GM21529 (cell line): ENCODE results near the gene CPA5.

Experiments used
- ATAC-seq: cut with Tn5 transposase; IDR thresholded peaks from one replicate; pipeline ENCODE4 v1.9.1; 2021; ENCODE audit not compliant: unreplicated experiment

The CPA5 gene

DNA sequence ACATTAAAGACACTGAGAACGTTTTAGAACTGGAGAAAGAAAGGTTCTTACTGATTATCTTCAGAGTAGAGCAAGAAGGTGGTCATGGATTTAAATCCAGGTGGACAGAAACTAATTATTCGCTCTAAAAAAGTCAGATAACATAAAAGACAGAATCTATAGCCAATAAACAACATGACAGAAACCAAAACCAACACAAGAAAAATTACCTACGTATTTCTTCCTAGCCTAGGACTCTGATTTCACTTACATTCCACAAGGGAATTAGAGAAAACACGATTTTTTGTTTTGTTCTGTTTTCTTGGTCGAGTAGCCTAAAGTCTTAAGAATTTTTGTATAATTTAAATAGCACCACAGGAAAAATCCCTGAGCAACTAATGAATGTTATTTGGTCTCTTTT, 50.8 kb downstream of the CPA5 start:
- no peak for ATAC-seq

DNA sequence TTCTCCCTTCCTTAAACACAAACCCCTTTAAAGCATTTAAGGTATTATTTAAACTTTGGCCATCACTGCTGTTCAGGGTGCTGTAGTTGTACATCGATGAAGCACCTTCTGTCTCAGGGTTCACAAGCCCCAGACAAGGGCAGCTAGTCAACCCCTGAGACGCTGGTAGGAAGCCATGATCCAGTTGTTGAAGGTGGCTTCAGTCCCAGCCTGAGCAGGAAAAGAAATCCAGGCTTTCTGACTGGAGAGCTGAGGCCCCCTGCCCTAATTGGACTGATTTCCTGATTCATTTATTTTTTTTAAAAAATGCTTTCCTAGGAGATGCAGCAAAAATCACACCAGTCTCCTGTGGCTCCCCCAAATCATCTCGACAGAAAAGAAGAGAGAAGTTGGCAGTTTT, 51.5 kb downstream of the CPA5 start:
- ATAC-seq = no peak

DNA sequence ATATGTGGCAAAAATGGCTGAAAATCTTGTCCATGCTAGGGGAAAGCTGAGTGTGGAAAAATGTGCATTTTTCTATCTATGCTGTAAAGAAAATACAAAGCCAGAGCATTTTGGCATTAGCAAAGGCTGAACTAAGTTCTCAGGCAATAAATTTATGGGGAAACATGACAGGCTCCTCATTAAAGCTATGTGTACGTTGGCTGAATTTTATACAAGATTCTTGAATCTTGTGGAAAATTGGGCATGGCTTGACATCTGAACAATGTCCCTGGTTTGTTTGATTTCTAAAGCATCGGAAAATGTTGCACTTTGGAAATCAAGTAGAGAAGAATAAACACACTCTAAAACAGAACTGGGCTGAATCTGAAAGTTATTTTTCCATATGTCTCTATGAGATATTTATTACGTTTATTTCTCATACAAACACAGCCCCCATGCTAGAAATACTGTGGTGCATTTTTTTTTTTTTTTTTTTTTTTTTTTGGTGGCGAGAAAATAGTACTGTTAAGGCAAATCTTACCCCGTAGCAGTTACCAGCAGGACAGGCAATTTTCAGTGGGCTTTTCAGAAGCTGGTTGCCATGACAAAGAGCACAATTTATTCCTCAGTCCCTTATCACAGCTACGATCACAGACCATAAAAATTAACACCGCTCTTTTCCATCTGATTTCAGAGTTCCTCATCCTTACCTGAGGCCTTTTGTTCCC, 52.6 kb downstream of the CPA5 start:
- ATAC-seq = no peak

DNA sequence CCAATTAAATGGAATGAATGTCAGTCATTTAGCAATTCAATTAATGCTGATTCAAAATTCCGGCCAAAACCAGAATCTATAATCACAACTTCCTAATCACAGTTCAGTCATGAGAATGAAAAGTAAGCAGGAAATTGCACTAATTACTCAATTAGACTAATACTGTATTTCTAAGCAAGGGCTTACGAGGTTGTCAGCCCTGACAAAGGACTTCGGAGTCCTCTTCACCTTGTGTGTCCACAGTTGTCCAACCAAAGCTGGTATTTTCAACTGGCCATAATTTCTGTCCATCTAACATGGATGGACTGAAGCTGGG, 53.1 kb downstream of the CPA5 start:
- no peak for ATAC-seq

DNA sequence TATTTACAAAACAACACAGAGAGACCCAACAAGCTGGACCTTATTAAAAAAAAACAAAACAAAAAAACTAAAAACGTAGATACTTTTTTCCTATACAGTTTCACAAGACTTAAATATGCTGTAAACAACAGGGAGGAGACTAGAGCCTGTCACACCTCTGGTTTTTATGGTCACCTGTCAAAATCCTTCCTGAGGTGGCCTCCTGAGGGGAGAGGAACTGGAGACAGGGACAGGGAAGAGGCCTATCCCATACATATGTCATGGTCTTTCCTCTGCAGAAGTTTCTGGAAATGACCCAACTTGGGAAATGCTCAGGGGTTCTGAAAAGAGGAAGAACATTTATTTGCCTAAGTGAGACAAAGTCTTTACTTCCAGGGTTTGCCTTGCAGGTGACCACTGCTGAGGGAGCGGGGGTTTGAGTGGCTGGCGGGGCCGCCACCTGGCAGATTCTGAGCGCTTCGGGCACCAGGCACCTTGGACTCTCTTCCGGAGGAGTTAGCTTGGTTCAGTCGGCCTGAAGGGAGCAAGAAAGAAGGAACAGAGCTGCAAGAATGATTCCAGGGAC, 54.0 kb downstream of the CPA5 start:
- ATAC-seq = no peak

DNA sequence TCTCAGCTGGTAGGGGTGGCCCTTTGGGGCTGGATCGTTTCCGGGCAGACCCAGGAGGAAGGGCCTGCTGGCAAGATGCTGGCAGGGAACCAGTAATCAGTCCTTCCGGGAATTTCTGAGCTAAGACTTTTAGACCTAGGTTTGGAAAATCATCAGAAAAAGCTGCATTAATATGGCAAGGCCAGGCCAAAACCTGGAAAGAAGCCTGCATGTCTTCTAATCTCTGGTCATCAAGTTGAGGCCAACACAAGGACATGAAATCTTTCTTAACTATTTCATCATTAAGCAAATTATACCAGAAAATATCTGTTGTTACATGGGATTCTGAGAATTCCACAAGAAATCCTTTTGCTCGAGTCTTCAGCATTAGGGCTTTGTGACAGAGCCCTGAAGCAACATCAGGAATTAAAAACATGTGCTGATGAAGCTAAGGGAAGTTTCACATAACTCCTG, 55.5 kb downstream of the CPA5 start:
- no peak for ATAC-seq

DNA sequence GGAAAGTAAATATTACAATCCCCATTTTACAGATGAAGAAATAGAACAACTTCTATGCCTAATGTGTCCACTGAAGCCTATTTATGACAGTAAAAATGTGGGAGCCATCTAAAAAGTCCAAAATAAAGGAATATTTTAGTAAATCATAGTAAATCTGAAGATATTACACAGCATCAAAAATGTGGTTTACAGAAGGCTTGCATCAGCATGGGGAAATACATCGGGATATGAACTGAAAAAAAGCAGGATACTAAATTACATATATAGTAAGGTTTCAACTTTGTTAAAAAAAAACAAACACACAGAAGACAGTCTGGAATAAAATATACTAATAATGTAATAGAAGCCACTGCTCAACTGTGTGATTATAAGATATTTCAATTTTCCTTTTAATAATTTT, 56.5 kb downstream of the CPA5 start:
- ATAC-seq = no peak

DNA sequence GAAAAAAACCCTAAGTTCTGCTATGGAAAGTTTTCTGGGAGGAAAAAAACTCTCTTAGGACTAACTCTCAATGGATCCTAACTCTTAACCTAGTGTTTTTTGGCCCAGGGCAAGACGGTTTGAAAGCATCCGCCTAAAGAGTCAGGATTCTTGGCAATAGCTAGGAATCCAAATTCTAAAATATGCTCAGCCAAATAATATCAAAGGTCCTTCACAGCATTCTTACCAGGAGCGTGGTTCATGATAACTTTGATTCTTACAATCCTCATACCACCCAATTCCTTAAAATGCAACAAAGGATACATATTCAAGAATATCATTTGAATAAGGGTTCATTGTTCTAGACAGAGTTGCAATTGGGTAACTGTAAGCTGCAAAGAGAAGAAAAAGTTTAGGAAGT, 57.0 kb downstream of the CPA5 start:
- ATAC-seq = no peak

DNA sequence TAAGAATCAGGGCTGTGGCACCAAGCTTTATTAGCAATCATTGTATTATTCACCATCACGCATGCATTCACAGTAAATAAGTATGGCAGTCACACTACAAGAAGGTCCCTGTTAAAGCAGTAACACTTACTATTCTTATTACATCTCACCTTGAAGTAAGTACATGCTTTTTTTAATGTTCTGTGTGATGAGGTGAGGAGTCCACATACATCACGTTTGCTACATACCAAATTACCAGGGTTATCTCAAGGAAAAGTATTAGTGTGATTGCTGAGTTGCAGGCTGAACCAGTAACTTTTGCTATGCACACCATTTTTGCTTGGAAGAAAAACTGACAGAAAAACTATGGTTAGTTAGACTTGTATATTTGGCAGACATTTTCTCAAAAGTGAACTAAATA, 60.4 kb downstream of the CPA5 start:
- ATAC-seq = no peak

DNA sequence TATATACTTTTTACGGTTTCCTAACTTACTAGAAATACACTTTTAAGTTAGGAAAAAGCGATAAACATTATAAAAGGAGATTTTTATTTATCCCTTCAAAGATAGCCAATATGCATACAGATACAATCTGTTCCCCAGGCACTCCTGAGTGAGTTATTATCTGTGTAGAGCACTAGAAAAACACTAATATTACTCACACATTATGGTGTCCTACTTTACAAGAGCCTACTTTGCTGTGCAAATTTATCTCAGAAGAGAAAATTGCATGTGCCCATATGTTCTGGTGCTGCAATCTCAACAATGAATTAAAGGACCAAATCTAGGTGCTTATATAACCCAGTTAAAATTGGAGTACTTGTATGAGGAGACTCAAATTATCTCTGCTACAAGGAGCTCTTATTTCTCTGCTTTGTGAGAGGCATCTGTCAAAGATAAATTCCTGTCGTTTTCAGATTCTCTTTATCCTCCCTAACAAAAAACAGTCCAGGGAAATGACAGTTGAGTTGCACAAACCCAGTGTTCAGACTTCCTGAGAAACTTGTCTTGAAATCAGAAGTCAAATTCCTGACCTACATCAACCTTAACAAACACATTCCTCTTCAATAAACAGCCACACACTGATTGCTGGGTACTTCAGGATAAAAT, 64.6 kb downstream of the CPA5 start:
- no peak for ATAC-seq

DNA sequence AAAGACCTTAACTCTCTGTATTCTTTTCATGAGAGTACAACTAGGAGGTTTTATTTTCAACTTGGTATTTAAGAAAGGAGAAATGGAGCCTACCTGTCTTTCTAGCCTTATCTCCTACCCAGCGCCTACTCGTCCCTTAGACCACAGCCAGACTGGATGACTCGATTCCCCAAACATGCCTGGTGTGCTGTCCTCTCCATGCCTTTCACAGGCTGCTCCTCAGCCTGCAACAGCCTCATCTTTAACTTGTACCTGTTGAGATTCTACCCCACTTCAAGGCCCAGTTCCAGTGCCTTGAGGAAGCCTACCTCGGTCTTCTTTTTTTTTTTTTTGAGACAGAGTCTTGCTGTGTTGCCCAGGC, 65.1 kb downstream of the CPA5 start:
- no peak for ATAC-seq

DNA sequence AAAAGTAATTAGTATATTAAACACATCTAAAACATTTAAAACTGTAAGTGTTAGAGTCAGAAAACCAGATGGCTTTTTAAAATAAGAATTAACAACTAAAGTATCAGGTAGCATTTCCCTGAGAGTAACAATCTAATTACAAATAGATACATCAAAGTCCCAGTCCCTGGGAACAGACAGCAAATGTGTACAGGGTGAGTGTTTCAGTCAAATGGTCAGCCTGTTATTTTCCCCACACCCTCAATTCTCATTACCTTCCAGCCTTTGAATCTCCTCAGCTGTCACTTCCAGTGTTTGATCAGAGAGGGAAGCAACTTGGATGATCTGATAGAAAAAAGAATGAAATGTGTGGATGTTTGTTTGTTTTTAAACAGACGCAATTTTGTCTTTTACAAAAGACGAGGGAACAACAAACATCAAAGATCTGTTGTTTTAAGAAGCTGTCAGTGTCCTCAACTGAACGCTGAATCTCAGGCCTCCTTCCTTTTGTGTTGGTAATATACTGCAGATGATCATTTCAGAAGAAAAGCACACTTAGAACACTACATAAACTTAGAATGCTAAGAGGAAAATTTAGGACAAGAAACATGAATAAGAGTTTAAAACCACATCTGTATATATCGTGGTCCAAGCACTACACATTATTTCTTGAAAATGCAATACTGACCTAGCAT, 66.4 kb downstream of the CPA5 start:
- ATAC-seq = no peak

DNA sequence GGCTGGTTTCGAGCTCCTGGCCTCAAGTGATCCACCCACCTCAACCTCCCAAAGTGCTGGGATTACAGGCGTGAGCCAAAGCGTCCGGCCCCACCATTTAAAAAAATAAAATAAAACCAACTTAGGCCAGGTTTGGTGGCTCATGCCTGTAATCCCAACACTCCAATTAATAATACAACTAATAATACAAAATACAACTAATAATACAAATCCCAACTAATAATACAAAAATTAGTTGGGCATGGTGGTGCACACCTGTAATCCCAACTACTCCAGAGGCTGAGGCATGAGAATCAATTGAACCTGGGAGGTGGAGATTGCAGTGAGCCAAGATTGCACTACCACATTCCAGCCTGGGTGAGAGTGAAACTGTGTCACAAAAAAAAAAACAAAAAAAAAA, 68.6 kb downstream of the CPA5 start:
- ATAC-seq = no peak

DNA sequence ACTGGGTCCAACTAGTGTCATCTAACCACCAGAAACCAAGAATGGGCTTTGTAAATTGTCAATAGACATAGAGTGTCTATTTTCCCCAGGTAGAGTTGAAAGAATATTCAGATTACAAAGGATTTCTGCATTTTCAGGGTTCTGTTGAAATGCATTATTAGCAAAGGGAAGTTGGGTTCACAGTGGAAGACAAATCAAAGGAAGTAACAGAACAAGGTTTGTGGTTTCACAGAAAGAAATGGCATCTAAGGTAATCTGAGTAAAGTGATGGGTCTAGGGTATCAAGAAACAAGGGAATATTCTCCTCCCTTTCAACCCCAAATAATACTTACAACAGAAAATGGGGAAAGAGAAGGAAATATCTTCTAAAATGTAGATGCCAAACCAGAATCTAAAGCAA, 70.4 kb downstream of the CPA5 start:
- ATAC-seq = no peak

DNA sequence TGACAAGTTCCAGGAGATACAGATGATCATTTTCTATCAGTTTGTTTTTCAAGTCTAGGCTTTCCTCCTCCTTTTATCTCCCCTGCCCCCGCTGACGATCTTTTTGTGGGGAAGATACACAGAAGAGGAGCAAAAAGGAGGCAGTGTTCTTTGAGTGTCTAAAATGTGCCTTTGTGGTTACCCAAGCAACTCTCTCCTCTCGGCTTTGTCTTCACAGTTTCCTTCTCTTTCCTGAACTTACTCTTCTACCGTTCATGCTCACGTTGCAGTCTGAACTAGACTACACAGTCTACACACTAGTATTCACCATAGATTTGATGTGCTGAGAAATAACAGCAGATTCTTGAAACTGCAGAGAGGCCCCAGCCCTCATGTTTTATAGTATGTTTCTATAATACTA, 72.6 kb downstream of the CPA5 start:
- ATAC-seq = no peak

DNA sequence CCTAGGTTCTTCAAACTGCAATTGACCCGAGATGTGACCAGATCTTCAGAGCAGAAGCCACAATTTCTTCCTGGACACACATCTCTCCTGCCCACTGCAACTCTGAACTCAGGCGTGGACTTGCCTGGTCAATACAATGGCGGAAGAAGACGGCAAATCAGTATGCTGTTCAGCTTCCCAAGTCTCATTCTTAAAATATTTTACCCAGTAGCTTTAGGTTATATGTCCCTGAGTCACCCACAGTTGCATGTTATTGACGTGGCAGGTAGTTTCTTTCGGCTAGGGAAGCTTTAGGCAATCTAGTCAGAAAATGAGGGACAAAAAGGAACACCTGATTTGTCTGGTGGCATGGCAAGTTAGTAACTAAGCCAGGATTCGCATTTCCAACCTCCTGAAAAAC, 73.7 kb downstream of the CPA5 start:
- ATAC-seq = no peak
